ENCODE results near the gene PLA2G4B. TPM values are rescaled to one million over a fixed set of nuclear protein-coding genes. Genes with fewer than 3 reads are reported as not detected.

PLA2G4B gene
- total and polyA plus RNA-seq, 9 of the 15 experiments (the other 6 are each of a cell fraction or from before 2014, with no cell fraction given) = 0.07 to 6.1 (median 2.8) TPM

GRCh38 chr15:41825145-41825544, 13.5 kb upstream of the PLA2G4B start:
- 70% methylated on average over 10 of the region's 10 CpGs for WGBS (ENCODE audit: insufficient coverage, low coverage, missing lambda C conversion rate)
- intact Hi-C loops (cut with micrococcal nuclease) = no loop called here
- H3K9me3 ChIP-seq (replicated peaks; ENCODE audit: control insufficient read depth, insufficient read depth, low read depth, low read length) = no peaks in the 10 kb centered on the region
- H3K4me1 ChIP-seq (replicated peaks in 1 of 2; ENCODE audit: control insufficient read depth in 2 of 2, insufficient read depth in 2 of 2, low read length in 2 of 2) = peaks cover 6 to 14% of the 10 kb centered on the region in 2 experiments; a peak in 2 of 5 replicates
- DNase-seq (ENCODE audit: extremely low read depth in 1 of 4, low spot score in 3 of 4) (no peak), ATAC-seq (no peak), FAIRE-seq (no peak)
- H4K20me1 ChIP-seq (replicated peaks; ENCODE audit: control insufficient read depth, insufficient read depth, low read length) = no peaks in the 10 kb centered on the region
- POLR2A ChIA-PET = no interaction called here
- in situ Hi-C loops (cut with MboI) = no loop called here
- no peaks in the 10 kb centered on the region for H3K9me1 ChIP-seq (ENCODE audit: control insufficient read depth, insufficient read depth, low read length)
- TF ChIP-seq CREB3 (tag; conservative IDR thresholded peaks at IDR 0.05; ENCODE audit: low read depth) (no peak), CBX5 (IDR thresholded peaks at IDR 0.05; ENCODE audit: borderline replicate concordance, low read depth) (no peak), SIN3B (IDR thresholded peaks at IDR 0.05; ENCODE audit: low read depth) (no peak), ZKSCAN8 (CRISPR knock-in tag; IDR thresholded peaks at IDR 0.05) (no peak), HIVEP1 (CRISPR knock-in tag; IDR thresholded peaks at IDR 0.05) (no peak), HLTF (IDR thresholded peaks at IDR 0.05) (no peak), NCOA6 (IDR thresholded peaks at IDR 0.05) (no peak), HMGN3 (IDR thresholded peaks at IDR 0.05; ENCODE audit: borderline replicate concordance, extremely low read depth, insufficient read length, low read depth, low read length) (no peak)
- TF ChIP-seq, protein P1, sequence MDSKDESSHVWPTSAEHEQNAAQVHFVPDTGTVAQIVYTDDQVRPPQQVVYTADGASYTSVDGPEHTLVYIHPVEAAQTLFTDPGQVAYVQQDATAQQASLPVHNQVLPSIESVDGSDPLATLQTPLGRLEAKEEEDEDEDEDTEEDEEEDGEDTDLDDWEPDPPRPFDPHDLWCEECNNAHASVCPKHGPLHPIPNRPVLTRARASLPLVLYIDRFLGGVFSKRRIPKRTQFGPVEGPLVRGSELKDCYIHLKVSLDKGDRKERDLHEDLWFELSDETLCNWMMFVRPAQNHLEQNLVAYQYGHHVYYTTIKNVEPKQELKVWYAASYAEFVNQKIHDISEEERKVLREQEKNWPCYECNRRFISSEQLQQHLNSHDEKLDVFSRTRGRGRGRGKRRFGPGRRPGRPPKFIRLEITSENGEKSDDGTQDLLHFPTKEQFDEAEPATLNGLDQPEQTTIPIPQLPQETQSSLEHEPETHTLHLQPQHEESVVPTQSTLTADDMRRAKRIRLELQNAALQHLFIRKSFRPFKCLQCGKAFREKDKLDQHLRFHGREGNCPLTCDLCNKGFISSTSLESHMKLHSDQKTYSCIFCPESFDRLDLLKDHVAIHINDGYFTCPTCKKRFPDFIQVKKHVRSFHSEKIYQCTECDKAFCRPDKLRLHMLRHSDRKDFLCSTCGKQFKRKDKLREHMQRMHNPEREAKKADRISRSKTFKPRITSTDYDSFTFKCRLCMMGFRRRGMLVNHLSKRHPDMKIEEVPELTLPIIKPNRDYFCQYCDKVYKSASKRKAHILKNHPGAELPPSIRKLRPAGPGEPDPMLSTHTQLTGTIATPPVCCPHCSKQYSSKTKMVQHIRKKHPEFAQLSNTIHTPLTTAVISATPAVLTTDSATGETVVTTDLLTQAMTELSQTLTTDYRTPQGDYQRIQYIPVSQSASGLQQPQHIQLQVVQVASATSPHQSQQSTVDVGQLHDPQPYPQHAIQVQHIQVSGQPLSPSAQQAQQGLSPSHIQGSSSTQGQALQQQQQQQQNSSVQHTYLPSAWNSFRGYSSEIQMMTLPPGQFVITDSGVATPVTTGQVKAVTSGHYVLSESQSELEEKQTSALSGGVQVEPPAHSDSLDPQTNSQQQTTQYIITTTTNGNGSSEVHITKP (IDR thresholded peaks at IDR 0.05; ENCODE audit: partially characterized antibody) = no peak
- no peak overlapping the region for H2AFZ ChIP-seq (ENCODE audit: low read depth, low read length)
- H3K79me2 ChIP-seq (ENCODE audit: control insufficient read depth, insufficient read depth, low read length) = peaks cover 9% of the 10 kb centered on the region; the same call in 2 of the 3 replicates
- H3K36me3 ChIP-seq (ENCODE audit: control insufficient read depth, insufficient read depth, low read length) = peaks cover 7% of the 10 kb centered on the region; the same call in 1 of the 3 replicates
- no peak overlapping the region for H3K27ac ChIP-seq (ENCODE audit: extremely low read depth, low read depth, low read length)
- H3K27me3 ChIP-seq (ENCODE audit: control insufficient read depth in 2 of 2, insufficient read depth in 2 of 2, low read length in 2 of 2) = no peaks in the 10 kb centered on the region
- CTCF ChIA-PET (ENCODE audit: low intra/inter-chr PET ratio) = no interaction called here
- no TSS peak for BruUV-seq (replicated peaks)
- H3K9ac ChIP-seq (ENCODE audit: insufficient read depth in 1 of 2, low read depth in 2 of 2, low read length in 2 of 2) = no peak overlapping the region
- no peak overlapping the region for H3K4me2 ChIP-seq (ENCODE audit: insufficient read depth, low read length)
- H3K4me3 ChIP-seq = no peak overlapping the region

All from K562 (cell line).